GM21825 (cell line): Measurements from ENCODE around the gene CCDC91.

Source experiments
- ATAC-seq: cut with Tn5 transposase; IDR thresholded peaks from one replicate; pipeline ENCODE4 v1.9.1; 2021; ENCODE audit warnings: mild to moderate bottlenecking, moderate library complexity; ENCODE audit not compliant: unreplicated experiment

CCDC91 gene

DNA sequence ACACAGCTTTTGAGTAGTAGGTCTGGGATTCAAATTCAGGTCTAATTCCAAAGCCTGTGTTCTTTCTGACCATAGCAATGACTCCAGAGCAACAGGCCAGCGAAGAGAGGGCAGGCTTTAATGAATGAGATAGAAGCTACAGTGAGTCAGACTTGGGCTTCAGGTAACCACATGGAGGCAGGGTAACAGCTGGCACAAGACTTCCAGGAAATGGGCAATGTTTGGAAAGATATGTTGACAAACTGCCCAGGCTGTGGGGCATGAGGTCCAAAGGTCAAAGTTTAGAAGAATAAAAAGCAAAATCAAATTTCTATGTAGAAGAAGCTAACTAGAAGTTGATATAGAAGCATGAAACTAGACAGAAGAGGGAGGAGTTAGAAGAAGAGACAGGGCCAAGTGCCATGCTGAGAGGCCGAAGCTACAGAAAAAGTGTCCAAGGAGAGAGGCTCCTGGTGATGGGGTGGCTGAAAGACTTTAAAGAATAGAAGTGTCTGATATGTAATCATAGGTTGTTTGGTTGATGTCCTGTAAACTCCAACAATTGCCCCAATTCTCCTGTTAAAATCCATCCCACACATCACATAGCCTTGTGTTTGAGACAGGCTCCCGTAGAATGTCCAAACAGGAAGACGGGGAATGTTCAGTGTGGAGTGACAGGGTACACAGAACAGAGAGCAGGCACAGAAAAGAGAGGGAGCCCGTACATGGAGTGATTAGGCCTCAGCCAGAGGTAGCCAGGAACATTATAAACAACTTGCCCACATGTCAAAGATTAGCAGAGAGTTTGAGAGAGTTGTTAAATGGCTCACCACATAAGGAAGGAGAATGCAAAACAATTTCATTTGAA, 384.7 kb downstream of the CCDC91 start:
- no peak for ATAC-seq

DNA sequence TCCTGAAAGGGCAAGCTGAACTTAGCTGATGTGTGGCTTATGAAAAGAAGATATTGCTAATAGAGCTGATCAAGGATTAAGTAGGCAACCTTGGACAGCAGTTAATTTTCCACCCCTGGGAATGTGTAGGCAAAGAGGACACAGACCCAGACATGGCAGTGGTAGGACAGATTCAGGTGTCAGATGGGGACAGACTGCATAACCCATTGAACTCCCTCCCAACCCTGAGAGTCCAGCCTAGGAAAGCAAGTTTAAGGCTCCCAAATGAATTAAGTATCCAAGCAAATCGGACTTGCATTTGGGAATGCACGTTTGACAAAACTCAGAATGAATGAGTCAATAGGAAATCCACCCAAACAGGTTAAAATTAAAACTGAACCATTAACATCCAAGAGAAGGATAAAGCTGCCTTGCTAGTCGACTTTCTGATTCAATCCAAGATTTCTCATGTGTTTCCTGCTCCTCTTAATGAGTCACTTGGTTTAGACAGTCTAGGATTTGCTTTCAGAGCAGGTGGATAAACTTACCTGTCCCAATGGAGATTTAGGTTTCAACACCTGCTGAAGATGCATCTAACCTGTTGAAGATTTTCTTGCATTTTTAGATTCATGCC, 385.4 kb downstream of the CCDC91 start:
- no peak for ATAC-seq

DNA sequence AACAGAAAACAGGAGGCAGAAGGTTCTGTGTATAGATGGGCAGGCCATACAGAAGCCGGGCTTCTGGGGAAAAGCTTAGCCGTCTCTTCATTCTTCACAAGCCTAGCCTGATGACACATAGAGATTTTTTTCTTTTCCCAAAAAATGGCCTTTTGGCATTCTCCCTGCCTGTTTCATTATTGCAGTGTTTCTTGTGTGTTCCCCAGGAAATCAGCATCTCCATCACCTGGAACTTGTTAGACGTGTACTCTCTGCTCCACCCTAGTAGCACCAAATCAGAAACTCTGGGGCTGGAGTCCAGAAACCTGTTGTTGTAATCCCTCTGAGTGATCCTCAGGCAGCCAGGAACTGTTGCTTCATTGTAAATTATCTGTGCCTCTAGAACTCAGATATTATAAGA, 388.1 kb downstream of the CCDC91 start:
- no peak for ATAC-seq

- no peak for ATAC-seq
Measured at GRCh38 chr12:28578833-28579252, 388.6 kb downstream of the CCDC91 start.

GRCh38 chr12:28582672-28583376, 392.6 kb downstream of the CCDC91 start:
- no peak for ATAC-seq

DNA sequence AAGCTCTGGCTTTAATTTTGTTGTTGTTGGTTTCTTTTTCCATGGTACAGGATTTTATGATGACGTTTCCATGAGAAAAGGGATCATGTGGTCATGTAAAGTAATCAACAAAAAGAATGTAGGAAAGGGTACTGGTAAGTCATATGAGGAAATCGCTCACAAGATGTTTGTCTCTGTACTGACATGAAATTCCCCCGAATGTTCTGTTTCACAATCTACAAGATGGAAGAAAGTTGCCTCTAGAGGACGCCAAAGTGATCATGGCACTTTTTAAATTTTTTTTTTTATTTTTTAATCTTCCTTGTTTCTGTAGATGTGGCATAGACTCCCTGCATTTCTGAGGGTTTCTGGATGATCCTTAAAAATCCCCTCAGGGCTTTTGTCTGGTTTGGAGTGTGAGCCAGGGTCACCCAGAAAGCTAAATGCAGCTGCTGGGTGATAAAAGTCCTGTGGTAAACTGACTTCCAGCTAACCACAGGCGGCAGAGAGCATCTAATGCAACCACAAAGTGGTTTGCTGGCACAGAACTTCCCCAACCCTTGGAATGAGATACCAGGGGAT, 393.5 kb downstream of the CCDC91 start:
- ATAC-seq: no peak

- no peak for ATAC-seq
Measured at GRCh38 chr12:28585146-28585545, 394.9 kb downstream of the CCDC91 start.

DNA sequence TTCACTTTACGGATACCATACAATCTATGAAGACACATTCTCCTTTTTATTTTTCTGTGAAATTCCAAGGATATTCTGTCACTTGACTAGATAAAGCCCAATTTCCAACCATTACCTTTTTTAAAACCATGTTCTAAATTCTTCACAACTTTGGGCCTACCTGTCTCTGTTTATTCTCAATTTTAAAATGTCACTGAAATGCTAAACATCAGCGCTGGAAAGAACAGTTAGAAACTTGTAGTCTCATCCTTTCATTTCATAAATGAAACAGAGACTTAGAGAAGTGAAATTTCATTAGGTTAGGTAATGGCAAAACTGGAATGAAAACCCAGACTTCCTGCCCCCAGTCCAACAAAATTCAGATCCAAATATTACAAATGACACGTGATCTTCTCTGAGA, 396.2 kb downstream of the CCDC91 start:
- ATAC-seq: no peak

- no peak for ATAC-seq
Measured at GRCh38 chr12:28591831-28592230, 401.6 kb downstream of the CCDC91 start.
